Kidney tubule cell (primary cell): ENCODE data around the gene APBB1.

Experiments
- DNase-seq: peaks from one replicate; pipeline ENCODE4 v3.0.0-alpha.2; 2018; ENCODE audit warnings: low spot score

Gene APBB1

GRCh38 chr11:6351782-6352382 lies 67.0 kb downstream of the APBB1 start:
- DNase-seq = no peak

- no peak for DNase-seq
Observed at GRCh38 chr11:6350486-6350885, 68.4 kb downstream of the APBB1 start.

- DNase-seq = no peak
Observed at GRCh38 chr11:6350043-6350442, 68.9 kb downstream of the APBB1 start.

GRCh38 chr11:6345366-6345765 lies 73.5 kb downstream of the APBB1 start:
- no peak for DNase-seq
